HEK293 (cell line): ENCODE results near the gene PRSS12.

Experiments
- GLIS1 ChIP-seq: fragments of 450-650 bp; formaldehyde crosslinking; IDR thresholded peaks from 2 replicates; pipeline ENCODE4 v1.5.1; 2016; ENCODE audit warnings: missing biosample characterization, missing genetic modification characterization
- INSM2 ChIP-seq: fragments of 450-650 bp; formaldehyde crosslinking; IDR thresholded peaks from 2 replicates; pipeline ENCODE4 v1.5.1; 2016; ENCODE audit warnings: missing biosample characterization, missing genetic modification characterization
- KLF8 ChIP-seq: fragments of 450-650 bp; formaldehyde crosslinking; IDR thresholded peaks from 2 replicates; pipeline ENCODE4 v1.5.1; 2016; ENCODE audit warnings: missing biosample characterization, missing genetic modification characterization
- PRDM2 ChIP-seq: fragments of 450-650 bp; formaldehyde crosslinking; IDR thresholded peaks from 2 replicates; pipeline ENCODE4 v1.5.1; 2016; ENCODE audit warnings: missing biosample characterization, missing genetic modification characterization, borderline replicate concordance
- ZBTB10 ChIP-seq: fragments of 450-650 bp; formaldehyde crosslinking; IDR thresholded peaks from 2 replicates; pipeline ENCODE4 v1.5.1; 2016; ENCODE audit warnings: missing biosample characterization, missing genetic modification characterization
- ZBTB49 ChIP-seq: fragments of 450-650 bp; formaldehyde crosslinking; IDR thresholded peaks from 2 replicates; pipeline ENCODE4 v1.5.1; 2016; ENCODE audit warnings: missing biosample characterization, missing genetic modification characterization, low read depth
- ZEB2 ChIP-seq: fragments of 450-650 bp; formaldehyde crosslinking; IDR thresholded peaks from 2 replicates; pipeline ENCODE4 v1.5.1; 2016; ENCODE audit warnings: missing biosample characterization, missing genetic modification characterization
- ZFHX2 ChIP-seq: fragments of 450-650 bp; formaldehyde crosslinking; conservative IDR thresholded peaks from 2 replicates; pipeline ENCODE4 v1.5.1; 2016; ENCODE audit warnings: missing biosample characterization, missing genetic modification characterization
- ZIC2 ChIP-seq: fragments of 450-650 bp; formaldehyde crosslinking; IDR thresholded peaks from 2 replicates; pipeline ENCODE4 v1.5.1; 2016; ENCODE audit warnings: missing biosample characterization, missing genetic modification characterization
- ZNF366 ChIP-seq: fragments of 450-650 bp; formaldehyde crosslinking; conservative IDR thresholded peaks from 2 replicates; pipeline ENCODE4 v1.5.1; 2016; ENCODE audit warnings: missing biosample characterization, missing genetic modification characterization
- ZSCAN30 ChIP-seq: fragments of 450-650 bp; IDR thresholded peaks from 2 replicates; pipeline ENCODE4 v1.5.1; 2018; ENCODE audit warnings: missing biosample characterization, mild to moderate bottlenecking, missing genetic modification characterization, moderate library complexity
- TF ChIP-seq, protein P1 (sequence below): fragments of 450-650 bp; formaldehyde crosslinking; conservative IDR thresholded peaks from 2 replicates; pipeline ENCODE4 v1.5.1; 2016; ENCODE audit warnings: low read depth, missing biosample characterization, missing genetic modification characterization

The PRSS12 gene

DNA sequence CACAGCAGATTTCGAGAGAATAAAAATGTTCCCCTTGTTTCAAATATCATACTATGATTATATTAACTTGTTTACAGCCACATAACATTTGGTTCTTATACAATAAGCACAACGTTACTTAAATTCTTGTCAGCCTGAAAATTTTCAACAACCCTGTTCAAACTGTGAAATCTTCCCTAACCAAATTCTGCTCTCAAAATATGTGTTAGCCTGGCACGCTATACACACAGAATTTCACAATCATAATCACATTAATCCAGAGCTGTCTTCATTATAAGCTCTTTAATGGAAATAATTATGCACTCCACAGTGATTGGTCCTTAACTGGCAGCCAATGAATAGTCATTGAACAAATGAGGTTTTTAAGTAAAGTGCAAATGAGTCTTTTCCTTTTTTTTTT is 7.3 kb upstream of the PRSS12 start (continued):
- TF ChIP-seq PRDM2 (tag by site-specific recombination) (no peak), ZSCAN30 (no peak), KLF8 (tag by site-specific recombination) (no peak), ZFHX2 (tag by site-specific recombination) (no peak), ZIC2 (tag by site-specific recombination) (no peak), ZBTB10 (tag by site-specific recombination) (no peak), ZBTB49 (tag by site-specific recombination) (no peak), ZNF366 (tag by site-specific recombination) (no peak), ZEB2 (tag by site-specific recombination) (no peak), GLIS1 (no peak), INSM2 (tag by site-specific recombination) (no peak)
- TF ChIP-seq, protein P1, sequence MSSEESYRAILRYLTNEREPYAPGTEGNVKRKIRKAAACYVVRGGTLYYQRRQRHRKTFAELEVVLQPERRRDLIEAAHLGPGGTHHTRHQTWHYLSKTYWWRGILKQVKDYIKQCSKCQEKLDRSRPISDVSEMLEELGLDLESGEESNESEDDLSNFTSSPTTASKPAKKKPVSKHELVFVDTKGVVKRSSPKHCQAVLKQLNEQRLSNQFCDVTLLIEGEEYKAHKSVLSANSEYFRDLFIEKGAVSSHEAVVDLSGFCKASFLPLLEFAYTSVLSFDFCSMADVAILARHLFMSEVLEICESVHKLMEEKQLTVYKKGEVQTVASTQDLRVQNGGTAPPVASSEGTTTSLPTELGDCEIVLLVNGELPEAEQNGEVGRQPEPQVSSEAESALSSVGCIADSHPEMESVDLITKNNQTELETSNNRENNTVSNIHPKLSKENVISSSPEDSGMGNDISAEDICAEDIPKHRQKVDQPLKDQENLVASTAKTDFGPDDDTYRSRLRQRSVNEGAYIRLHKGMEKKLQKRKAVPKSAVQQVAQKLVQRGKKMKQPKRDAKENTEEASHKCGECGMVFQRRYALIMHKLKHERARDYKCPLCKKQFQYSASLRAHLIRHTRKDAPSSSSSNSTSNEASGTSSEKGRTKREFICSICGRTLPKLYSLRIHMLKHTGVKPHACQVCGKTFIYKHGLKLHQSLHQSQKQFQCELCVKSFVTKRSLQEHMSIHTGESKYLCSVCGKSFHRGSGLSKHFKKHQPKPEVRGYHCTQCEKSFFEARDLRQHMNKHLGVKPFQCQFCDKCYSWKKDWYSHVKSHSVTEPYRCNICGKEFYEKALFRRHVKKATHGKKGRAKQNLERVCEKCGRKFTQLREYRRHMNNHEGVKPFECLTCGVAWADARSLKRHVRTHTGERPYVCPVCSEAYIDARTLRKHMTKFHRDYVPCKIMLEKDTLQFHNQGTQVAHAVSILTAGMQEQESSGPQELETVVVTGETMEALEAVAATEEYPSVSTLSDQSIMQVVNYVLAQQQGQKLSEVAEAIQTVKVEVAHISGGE (tag by site-specific recombination) = no peak
- TF ChIP-seq, all 188 proteins: peak for 0
